GM18519 (cell line): ENCODE measurements around the gene VSIG10.

ENCODE experiments used
- ATAC-seq: cut with Tn5 transposase; IDR thresholded peaks from one replicate; pipeline ENCODE4 v1.9.1; 2021; ENCODE audit warnings: mild to moderate bottlenecking, moderate library complexity; ENCODE audit not compliant: unreplicated experiment, low FRiP score

VSIG10 gene

GRCh38 chr12:118061011-118061872 lies 42.6 kb downstream of the VSIG10 start, which contains the start of gene WSB2:
WSB2 (minus strand) TSS chr12:118061179; CDS start chr12:118061048, 131 bp downstream.
- ATAC-seq: no peak

GRCh38 chr12:118060301-118061010 lies 43.4 kb downstream of the VSIG10 start:
- ATAC-seq: no peak

- ATAC-seq: no peak
These were observed 44.2 kb downstream of the VSIG10 start for GRCh38 chr12:118059341-118060191.

DNA sequence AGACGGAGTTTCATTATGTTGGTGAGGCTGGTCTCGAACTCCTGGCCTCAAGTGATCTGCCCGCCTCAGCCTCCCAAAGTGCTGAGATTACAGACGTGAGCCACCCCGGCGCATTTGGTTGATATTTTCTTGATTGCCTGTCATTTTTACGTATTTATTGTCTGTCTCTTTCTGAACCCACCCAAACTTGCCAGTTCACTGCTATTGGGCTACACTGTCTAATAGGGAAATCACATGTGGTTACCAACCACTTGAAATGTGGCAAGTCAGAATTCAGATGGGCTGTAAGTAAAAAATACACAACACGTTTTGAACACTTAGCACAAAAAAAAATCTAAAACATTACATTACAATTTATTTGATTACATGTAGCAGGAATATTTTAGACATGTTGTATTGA lies 44.9 kb downstream of the VSIG10 start:
- ATAC-seq: no peak

- ATAC-seq: no peak
These were observed 45.6 kb downstream of the VSIG10 start for GRCh38 chr12:118058227-118058626.

GRCh38 chr12:118055865-118056773 lies 47.7 kb downstream of the VSIG10 start:
- ATAC-seq: no peak

DNA sequence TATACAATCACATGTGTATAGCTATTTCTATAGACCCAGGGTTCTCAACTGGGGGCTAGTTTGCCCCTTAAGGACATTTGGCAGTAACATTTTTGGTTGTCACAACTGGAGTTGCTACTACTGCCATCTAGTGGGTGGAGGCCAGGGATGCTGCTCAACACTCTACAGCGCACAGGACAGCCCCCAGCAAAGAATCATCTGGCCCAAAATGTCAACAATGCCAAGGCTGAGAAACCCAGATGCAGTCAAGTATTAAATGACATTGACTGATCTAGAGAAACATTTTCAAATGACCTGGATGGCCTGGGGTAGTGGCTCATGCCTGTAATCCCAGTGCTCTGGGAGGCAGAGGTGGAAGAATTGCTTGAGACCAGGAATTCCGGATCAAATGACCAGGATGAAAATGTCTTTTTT lies 48.7 kb downstream of the VSIG10 start:
- peak; percentile 48 for ATAC-seq

GRCh38 chr12:118053071-118053985 lies 50.5 kb downstream of the VSIG10 start:
- no peak for ATAC-seq

DNA sequence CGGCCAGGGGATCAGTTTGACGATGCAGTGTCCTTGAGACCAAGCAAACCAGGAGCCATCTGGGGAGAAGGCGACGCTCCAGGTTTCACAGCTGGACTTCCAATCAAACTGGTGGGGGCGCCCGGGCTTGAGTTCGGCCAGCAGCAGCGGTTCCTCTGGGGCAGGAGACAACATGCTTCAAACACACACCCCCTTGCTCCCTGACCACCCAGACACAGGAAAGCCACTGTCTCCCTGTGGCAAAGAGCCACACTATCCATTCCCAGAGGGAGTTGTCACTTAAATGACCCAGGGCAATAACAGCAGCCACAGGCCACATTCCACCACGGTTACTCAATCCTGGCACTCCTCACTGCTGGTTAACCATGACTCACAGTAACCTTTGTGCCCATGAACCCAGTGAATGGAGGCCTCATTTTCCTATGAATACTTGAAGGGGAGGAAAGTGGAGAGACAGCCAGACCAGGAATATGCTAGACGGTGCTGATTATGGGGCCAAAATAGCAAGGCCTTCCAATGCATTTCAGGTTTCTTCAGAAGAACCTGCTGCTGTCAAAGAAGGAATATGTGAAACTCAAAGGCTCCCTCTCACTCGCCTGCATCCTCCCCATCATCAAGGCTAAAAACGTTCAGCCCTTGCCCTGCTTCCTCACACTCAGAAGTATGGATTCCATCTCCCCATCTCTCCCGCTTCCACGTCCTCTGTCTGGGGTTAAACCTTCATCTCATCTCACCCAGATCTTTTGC lies 51.3 kb downstream of the VSIG10 start:
- no peak for ATAC-seq

- no peak for ATAC-seq
These were observed 52.6 kb downstream of the VSIG10 start for GRCh38 chr12:118050972-118051910.

GRCh38 chr12:118046430-118046829 lies 57.4 kb downstream of the VSIG10 start:
- no peak for ATAC-seq

DNA sequence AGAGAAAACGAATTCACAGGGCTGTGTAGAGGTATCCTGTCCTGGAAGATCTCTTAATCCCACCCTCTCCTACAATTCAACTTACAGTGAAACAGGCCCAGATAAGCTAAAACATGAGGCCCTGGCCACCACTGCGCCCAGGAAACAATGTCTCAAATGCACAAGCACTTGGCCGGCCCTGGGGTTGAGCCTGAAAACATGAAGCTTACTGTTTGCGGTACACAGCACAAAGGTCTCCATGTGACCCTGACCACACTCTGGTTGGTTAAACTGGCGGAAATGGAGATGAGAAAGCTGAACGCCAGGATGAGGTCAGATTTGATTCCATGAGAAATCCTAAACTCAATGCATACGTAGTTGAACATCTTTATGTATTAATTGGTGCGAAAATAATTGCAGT lies 59.2 kb downstream of the VSIG10 start:
- no peak for ATAC-seq

DNA sequence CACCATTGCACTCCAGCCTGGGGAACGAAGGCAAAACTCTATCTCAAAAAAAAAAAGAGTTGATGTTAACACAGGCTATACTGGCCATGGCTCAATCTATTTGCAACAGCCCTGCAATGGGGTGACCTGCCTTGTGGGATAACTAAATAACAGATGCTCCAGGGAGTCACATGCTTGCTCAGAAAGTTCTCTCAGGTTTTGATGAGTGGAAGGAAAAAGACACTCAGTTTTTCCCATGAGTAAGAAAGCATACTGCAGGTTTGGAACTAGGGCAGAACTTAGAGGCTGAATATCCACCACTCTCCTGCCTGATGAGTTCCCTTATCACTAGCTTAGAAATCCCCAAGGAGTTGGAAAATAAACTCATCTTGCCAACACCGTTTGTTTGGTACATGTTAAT lies 59.7 kb downstream of the VSIG10 start:
- no peak for ATAC-seq

GRCh38 chr12:118042091-118042490 lies 61.7 kb downstream of the VSIG10 start:
- ATAC-seq: no peak

GRCh38 chr12:118038137-118038536 lies 65.7 kb downstream of the VSIG10 start:
- no peak for ATAC-seq

GRCh38 chr12:118036672-118037411 lies 67.0 kb downstream of the VSIG10 start:
- no peak for ATAC-seq
